ENCODE data around the gene AJAP1. TPM values are rescaled to one million over a fixed set of nuclear protein-coding genes. Genes with fewer than 3 reads are reported as not detected.

AJAP1 gene
- polyA plus RNA-seq, 3 donors, result 0.11 to 1.5 (median 0.37) TPM

GRCh38 chr1:4805987-4806386, 151.6 kb downstream of the AJAP1 start:
- WGBS, 3 donors, result 14 to 60% (median 58%) methylated on average over 2 of the region's 2 CpGs
- no peak overlapping the region for H3K27ac ChIP-seq (ENCODE audit: low read depth, low read length)

DNA sequence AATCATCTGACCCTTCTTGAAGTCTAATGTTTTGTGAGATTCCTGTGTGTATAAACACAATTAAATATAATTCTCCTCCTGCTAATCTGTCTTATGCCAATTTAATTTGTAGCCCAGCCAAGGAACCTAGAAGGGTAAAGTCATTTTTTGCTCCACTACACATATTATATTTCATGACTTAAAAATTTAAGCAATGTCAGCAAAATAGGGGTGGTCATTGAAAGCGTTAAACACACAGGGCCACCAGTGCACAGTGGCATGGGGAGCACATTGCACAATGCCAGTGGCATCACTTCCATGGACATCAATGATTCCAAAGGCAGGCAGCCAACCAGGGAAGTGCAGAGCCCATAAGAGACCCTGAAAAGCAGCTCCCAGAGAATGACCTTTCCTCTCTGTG, 166.1 kb downstream of the AJAP1 start:
- 85 to 93% (median 92%) methylated on average over 1 of the region's 1 CpG for WGBS, 3 donors
- H3K27ac ChIP-seq (ENCODE audit: low read depth, low read length), result no peak overlapping the region

- no peak overlapping the region for H3K27ac ChIP-seq (ENCODE audit: low read depth, low read length)
- WGBS, 3 donors, result 47 to 65% (median 49%) methylated on average over 5 of the region's 5 CpGs
Observed at GRCh38 chr1:4825800-4826450, 171.5 kb downstream of the AJAP1 start.

DNA sequence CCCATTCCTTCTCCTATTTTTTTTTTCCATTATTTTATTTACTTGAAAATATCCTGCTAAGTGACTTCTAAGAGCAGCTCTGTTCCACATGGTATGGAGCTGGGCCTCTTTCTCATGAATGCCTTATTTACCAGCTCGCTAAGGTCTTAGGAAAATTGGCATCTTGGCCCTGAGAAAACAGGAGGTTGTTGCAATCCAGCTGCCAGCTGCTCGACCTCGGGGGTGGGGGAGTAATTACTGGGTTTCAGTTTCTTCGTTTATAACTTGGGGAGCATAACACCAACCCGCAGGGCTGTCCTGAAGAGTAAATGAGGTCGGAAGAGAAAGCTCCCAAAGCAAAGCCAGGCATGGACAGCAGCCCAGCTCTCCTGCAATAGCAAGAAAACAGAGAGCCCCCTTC, 176.3 kb downstream of the AJAP1 start:
- no peak overlapping the region for H3K27ac ChIP-seq (ENCODE audit: low read depth, low read length)
- WGBS, 3 donors, result 19 to 37% (median 31%) methylated on average over 6 of the region's 6 CpGs

DNA sequence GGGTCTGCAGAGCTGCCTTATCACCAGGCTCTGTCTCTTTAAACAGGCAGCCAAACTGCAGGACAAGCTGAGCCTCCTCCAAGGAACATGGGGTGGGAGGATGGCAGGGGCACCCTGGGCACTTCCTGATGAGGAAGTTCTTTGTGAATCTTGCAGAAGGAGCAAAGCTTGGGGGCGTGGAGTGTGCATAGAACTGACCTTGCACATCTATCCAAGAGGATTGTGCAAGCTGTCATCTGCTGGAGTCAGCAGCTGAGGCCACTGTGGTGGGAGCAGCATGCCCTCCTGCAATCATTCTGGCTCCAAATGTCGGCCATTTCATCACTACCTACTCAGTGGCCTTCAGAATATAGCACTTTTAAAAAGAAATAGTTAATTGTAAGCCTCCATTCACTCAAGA, 182.2 kb downstream of the AJAP1 start:
- 25 to 40% (median 32%) methylated on average over 2 of the region's 2 CpGs for WGBS, 3 donors
- H3K27ac ChIP-seq (ENCODE audit: low read depth, low read length), result no peak overlapping the region

DNA sequence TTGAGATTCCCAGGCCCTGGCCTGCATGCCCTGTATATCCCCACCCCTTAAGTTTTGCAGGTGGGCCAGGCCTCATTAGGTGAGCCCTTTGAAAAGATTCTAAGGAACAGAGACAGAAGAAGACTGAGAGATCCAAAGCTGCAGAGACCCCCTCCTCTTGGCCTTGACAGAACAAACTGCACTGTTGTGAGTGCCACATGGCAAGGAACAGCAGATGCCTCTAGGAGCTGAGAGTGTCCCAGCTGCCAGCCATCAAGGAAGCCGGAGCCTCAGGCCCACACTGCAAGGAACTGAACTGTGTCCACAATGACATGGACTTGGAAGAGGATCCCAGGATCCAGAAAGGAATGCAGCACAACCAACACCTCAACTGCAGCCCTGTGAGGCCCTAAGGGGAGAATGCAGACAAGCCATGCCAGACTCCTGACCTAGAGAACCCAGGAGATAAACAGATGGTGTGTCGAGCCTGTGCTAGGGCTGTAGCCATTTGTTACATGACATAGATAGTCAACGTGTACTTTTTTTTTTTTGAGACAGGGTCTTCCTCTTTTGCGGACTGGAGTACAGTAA, 182.7 kb downstream of the AJAP1 start:
- no peak overlapping the region for H3K27ac ChIP-seq (ENCODE audit: low read depth, low read length)
- WGBS, 3 donors, result 48 to 69% (median 55%) methylated on average over 4 of the region's 4 CpGs

- WGBS, 3 donors, result 26 to 58% (median 34%) methylated on average over 8 of the region's 8 CpGs
- no peak overlapping the region for H3K27ac ChIP-seq (ENCODE audit: low read depth, low read length)
Observed at GRCh38 chr1:4837752-4838151, 183.3 kb downstream of the AJAP1 start.

DNA sequence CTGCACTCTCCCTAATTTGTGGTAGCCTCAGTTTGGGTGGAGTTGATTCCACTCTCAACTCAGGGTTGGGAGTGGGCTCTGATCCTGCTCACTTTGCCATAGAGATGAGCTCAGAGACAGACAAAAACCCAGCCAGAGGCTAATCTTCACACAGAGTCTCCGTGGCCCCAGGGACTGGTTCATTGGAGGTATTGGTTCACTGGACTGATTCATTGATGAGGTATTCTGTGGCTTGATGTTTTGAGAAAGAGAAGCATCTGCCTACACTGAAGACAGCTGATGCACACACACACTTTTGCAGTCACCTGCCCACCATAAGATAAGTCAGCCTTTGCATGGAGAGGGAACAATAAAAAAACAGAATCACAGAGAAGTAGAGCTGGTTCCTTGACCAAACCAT, 183.8 kb downstream of the AJAP1 start:
- 79 to 96% (median 88%) methylated on average over 1 of the region's 1 CpG for WGBS, 3 donors
- H3K27ac ChIP-seq (ENCODE audit: low read depth, low read length), result no peak overlapping the region

Data from adipose tissue (tissue), 3 donors.